HCT116 (cell line): ENCODE data around the gene RIN3.

Source experiments
- CTCF ChIP-seq, 3 experiments: fragments of 200-600 bp in 1 of 3; sonication (generic) in 1 of 3; IDR thresholded peaks in 2 of 3; conservative IDR thresholded peaks in 1 of 3; 2 replicates each; pipeline ENCODE4 v1.5.1; 2012 to 2017; ENCODE audit warnings: low read depth in 2 of 3, low read length in 2 of 3, antibody characterized with exemption in 1 of 3, borderline replicate concordance in 1 of 3, control low read depth in 1 of 3, mild to moderate bottlenecking in 1 of 3, mixed read lengths in 1 of 3, mixed run types in 1 of 3, moderate library complexity in 1 of 3; ENCODE audit not compliant: insufficient read depth in 1 of 3
- POLR2AphosphoS5 ChIP-seq: IDR thresholded peaks from 2 replicates; pipeline ENCODE4 v1.6.1; 2011; ENCODE audit warnings: mild to moderate bottlenecking, low read depth, low read length, moderate library complexity
- YY1 ChIP-seq: IDR thresholded peaks from 2 replicates; pipeline ENCODE4 v1.6.1; 2011; ENCODE audit warnings: low read length, low read depth, moderate library complexity, mild to moderate bottlenecking; ENCODE audit not compliant: insufficient replicate concordance; ENCODE audit errors: extremely low read depth

- no peak for TF ChIP-seq CTCF (IDR thresholded peaks at IDR 0.05 in 2 of 3, conservative IDR thresholded peaks at IDR 0.05 in 1 of 3; ENCODE audit: borderline replicate concordance in 1 of 3, insufficient read depth in 1 of 3, low read depth in 2 of 3, low read length in 2 of 3)
- no peak for TF ChIP-seq POLR2AphosphoS5
- no peak for TF ChIP-seq YY1
These were observed 35.7 kb downstream of the RIN3 start for GRCh38 chr14:92549105-92549858.
